Activated CD4-positive, alpha-beta T cell treated with anti-CD3 and anti-CD28 coated beads, Interleukin-2, amount 50 U/mL, for 16 hours (primary cell): Measurements from ENCODE around the gene CUX1.
"Not testable (repeated sequence)": the region's sequence is repeated elsewhere in the genome, so short reads cannot be mapped to it uniquely, and the experiment has no call there.

Source experiments
- DNase-seq: peaks from one replicate; pipeline ENCODE4 v3.0.0-alpha.2; 2020

Gene CUX1

GRCh38 chr7:101824440-101824839 is 7.0 kb downstream of the CUX1 start:
- DNase-seq = no peak

GRCh38 chr7:101826081-101826835 is 8.8 kb downstream of the CUX1 start:
- DNase-seq = no peak

- DNase-seq = no peak
These were observed 11.0 kb downstream of the CUX1 start for GRCh38 chr7:101828301-101829020.

- DNase-seq = no peak
These were observed 11.9 kb downstream of the CUX1 start for GRCh38 chr7:101829374-101829773.

GRCh38 chr7:101829821-101830220 is 12.4 kb downstream of the CUX1 start:
- no peak for DNase-seq

- DNase-seq = not testable (repeated sequence)
These were observed 14.0 kb downstream of the CUX1 start for GRCh38 chr7:101831396-101831795.

- DNase-seq = no peak
These were observed 14.8 kb downstream of the CUX1 start for GRCh38 chr7:101832205-101832631.

GRCh38 chr7:101832685-101833375 is 15.4 kb downstream of the CUX1 start:
- DNase-seq = no peak

GRCh38 chr7:101833799-101834198 is 16.4 kb downstream of the CUX1 start:
- DNase-seq = no peak

- DNase-seq = no peak
These were observed 17.7 kb downstream of the CUX1 start for GRCh38 chr7:101835136-101835535.

- not testable (repeated sequence) for DNase-seq
These were observed 20.0 kb downstream of the CUX1 start for GRCh38 chr7:101837433-101837832.

GRCh38 chr7:101838837-101839483 is 21.5 kb downstream of the CUX1 start:
- DNase-seq = no peak

GRCh38 chr7:101841328-101841727 is 23.9 kb downstream of the CUX1 start:
- DNase-seq = no peak

- DNase-seq = no peak
These were observed 26.2 kb downstream of the CUX1 start for GRCh38 chr7:101843293-101844271.

GRCh38 chr7:101845974-101846373 is 28.5 kb downstream of the CUX1 start:
- DNase-seq = no peak

- no peak for DNase-seq
These were observed 29.5 kb downstream of the CUX1 start for GRCh38 chr7:101846800-101847538.

- DNase-seq = no peak
These were observed 31.0 kb downstream of the CUX1 start for GRCh38 chr7:101848208-101848951.

GRCh38 chr7:101849314-101849713 is 31.9 kb downstream of the CUX1 start:
- DNase-seq = not testable (repeated sequence)

- not testable (repeated sequence) for DNase-seq
These were observed 34.9 kb downstream of the CUX1 start for GRCh38 chr7:101852364-101852763.

GRCh38 chr7:101853684-101854083 is 36.3 kb downstream of the CUX1 start:
- DNase-seq = no peak
